HG03558 (cell line): ENCODE data around the gene BEX4.
"Not testable (repeated sequence)": the region's sequence is repeated elsewhere in the genome, so short reads cannot be mapped to it uniquely, and the experiment has no call there.

Experiments
- ATAC-seq: cut with Tn5 transposase; IDR thresholded peaks from one replicate; pipeline ENCODE4 v1.9.1; 2021; ENCODE audit warnings: moderate number of reproducible peaks; ENCODE audit not compliant: unreplicated experiment; ENCODE audit errors: extremely low read depth

BEX4 gene, protein sequence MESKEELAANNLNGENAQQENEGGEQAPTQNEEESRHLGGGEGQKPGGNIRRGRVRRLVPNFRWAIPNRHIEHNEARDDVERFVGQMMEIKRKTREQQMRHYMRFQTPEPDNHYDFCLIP

DNA sequence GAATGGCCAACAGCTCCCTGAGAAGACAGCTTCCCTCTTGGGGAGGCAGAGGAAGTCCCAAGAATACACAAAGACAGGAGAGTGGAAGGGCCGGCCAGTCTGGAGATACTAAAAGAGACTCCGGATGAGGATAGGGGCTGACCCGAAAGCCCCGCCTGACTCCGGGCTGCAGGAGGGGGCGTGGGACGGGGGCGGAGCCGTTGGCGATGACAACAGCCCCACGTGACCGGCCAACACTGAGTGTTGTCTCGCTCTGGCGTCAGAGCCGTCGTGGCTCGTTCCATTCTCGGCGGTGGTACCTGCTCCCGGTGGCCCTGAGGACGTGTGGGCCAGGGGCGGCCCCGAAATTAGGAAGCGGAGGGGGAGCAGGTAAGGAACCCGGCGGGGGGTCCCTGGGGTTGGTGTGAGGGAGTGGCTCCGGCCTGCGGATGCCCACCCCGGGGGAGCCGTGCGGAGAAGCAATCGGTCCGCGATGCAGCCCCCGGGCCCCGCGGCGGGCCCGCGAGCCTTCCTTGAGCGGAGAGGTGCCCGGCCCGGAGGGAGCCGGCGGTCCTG, at the start of gene BEX4:
BEX4 (plus strand) TSS at position 239 of the 555 bp plus-strand sequence. CDS start 1,046 bp downstream, outside the sequence.
- peak; percentile 71 for ATAC-seq

DNA sequence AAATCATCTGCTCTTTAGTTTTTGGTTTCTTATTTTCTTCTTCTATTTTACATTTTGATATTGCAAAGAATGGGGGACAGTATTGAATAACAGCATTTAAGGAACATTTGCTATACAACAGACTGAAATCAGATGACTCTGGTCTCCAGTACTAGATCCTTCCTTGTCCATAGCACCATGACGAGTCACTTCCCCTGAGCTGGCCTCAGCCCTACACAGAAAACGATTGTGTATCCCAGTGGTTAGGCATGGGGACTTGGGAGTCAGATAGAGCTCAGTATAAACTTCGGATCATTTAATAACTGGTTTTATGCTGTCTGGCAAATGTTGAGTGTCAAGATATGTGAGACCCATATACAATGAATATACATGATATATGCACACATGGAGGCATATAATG, 44.7 kb upstream of the BEX4 start:
- no peak for ATAC-seq

DNA sequence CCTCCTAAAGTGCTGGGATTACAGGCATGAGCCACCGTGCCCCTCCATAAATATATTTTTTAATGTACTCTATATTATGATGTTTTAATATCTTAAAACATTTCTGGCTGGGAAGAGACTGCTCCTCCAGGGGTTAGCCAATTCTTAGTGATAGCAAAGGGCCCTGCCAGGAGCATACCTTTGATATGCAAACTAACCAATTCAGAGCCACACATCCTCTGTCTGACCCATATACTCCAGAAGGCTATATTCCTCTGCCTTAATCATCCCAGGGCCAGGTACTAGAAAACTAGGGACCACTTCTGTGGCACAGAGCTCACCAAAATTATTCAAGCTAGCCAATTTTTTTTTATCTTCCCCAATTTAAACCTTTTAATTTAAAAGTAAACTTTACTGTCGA, 43.6 kb upstream of the BEX4 start:
- ATAC-seq = no peak

DNA sequence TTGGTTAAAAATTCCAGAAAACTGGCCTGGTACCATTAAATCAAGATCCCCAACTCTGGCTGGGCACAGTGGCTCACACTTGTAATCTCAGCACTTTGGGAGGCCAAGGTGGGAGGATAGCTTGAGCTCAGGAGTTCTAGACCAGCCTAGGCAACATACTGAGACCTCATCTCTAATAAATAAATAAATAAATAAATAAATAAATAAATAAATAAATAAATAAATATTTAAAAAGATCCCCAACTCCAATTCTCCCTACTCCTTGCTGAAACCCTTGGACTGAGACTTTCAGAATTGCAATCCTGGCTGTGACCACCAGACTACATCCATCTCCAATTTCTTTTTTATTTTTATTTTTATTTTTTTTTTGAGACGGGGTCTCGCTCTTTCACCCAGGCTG, 39.7 kb upstream of the BEX4 start:
- not testable (repeated sequence) for ATAC-seq

DNA sequence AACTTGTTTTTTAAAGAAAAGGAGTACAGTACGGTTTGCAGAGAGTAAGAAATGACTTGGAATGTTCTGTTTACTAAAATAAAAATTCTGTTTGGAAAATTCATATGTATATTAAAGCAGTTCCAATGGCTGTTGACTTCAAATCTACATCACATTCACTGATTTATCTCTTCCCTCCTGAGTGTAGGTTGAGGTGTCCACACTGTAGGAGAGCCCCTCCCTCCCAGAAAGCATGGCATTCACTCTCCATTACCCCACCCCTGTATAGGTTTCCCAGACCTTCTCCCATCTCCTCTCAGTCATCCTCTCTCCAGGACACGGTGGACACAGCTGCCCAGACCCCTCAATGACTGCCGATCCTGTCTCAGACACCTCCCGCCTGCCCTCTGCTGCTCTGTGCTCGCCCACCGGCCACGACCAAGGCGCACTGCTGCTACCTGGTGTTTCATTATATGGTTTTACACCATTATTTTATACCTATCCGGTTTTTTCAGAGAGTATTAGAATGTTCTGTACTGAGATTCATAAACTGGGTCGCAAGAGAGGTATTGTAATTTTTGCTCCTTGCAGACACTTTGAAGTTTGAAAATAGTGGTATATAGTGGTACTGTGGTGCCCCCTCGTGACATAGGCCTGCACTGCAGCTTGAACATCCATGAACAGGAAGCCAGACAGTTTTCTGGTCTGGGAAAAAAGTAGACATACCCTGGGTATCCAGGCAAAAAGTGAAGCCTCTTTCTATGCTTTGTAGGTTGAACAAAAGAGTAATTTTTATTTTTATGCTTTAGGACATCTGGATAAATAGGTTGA, 38.8 kb upstream of the BEX4 start:
- ATAC-seq = peak; percentile 55

DNA sequence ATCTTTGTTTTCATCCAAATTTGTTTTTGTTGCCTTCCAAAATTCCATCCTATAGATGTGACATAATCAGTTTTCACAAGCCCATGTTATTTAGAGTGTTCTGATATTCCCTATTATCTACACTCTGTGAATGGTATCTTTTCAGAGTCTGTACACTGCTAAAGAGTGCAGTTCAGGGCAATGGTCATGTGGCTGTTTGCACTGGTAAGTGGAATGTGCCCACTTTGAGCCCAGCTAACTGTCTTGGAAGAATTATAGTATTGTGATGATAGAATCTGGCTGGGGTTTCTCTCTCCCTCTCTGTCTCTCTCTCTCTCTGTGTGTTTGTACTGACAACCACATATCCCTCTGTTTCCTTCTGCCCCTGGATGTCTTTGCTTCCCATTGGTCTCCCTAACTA, 37.4 kb upstream of the BEX4 start:
- ATAC-seq = no peak

DNA sequence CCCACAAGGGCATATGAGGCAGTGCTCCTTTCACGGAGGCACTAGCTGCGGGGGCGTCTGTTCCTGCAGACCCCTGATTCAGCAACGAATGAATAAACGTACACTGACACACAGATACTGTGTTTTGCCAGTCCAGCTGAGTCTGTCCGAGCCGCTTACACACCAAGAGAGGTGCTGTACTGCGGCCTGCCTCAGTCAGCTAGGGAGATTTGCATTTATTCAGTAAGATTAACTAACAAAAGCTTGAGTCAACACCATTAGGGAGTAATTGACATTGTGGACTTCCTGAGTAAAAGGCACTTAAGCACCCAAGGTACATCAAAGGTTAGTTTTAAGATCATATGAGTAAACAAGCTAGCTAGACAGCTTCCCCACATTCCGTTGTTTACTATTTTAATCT, 31.0 kb upstream of the BEX4 start:
- no peak for ATAC-seq

DNA sequence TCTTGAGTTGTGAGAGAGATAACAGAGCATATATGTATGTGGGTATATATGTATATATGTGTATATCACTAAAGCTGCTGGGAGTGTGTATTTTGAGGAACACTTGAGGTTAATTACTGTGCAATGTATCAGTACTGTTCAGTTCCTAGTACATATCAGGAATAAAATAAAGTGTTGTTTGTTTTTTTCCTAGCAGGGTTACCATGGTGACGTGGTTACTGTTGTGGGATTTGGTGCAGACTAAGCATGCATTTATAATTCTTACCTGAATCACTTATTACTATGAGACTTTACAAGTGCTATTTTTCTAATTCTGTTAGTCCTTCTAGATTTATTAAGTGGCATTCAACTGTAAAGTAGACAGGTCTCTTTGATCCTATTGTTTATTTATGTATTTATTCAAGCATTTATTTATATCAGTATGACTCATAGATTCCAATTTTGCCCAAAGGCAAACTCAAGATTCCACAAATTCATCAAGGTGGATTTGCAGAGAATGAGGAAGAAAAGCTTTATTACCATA, 26.9 kb upstream of the BEX4 start:
- no peak for ATAC-seq

DNA sequence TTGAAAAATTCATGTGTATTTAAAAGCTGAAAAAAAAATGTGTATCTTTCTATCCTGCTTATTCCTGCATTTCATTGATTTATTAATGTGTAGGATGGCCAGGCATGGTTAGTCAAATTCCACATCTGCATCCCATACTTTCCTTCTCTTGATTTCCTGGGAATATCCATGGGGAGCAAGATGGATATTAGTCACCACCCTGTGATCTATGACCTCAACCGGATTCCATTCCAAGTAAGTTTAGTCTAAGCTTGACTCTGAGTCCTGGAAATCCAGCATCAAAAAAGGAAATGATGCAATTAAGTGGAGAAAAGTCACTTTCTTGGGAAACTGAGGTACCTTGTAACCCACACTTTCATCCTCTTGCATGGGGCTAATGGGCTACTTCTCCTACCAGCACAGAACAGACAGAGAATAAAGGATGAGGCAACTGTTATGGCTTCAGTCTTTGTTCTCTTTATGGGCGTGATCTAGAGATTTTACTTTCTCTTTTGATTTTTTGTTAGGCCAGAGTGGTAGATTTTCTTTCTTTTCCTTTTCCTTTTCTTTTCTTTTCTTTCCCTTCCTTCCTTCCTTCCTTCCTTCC, 17.1 kb upstream of the BEX4 start:
- ATAC-seq = no peak

DNA sequence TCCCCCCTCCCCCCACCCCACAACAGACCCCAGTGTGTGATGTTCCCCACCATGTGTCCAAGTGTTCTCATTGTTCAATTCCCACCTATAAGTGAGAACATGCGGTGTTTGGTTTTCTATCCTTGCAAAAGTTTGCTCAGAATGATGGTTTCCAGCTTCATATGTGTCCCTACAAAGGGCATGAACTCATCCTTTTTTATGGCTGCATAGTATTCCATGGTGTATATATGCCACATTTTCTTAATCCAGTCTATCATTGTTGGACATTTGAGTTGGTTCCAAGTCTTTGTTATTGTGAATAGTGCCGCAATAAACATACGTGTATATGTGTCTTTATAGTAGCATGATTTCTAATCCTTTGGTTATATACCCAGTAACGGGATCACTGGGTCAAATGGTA, 16.2 kb upstream of the BEX4 start:
- ATAC-seq = not testable (repeated sequence)

DNA sequence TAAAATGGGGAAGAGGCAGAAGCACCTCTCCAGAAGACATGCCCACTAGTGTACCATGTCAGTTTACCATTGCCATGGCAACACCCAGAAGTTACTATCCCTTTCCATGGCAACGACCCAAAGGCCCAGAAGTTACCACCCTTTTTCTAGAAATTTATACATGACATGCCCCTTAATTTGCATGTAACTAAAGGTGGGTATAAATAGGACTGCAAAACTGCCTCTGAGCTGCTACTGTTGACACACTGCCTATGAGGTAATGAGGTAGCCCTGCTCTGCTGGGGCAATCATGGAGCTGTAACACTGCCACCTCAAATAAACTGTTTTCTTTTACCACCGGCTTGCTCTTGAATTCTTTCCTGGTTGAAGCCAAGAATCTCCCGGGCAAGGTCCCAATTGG, 13.9 kb upstream of the BEX4 start:
- ATAC-seq = no peak

DNA sequence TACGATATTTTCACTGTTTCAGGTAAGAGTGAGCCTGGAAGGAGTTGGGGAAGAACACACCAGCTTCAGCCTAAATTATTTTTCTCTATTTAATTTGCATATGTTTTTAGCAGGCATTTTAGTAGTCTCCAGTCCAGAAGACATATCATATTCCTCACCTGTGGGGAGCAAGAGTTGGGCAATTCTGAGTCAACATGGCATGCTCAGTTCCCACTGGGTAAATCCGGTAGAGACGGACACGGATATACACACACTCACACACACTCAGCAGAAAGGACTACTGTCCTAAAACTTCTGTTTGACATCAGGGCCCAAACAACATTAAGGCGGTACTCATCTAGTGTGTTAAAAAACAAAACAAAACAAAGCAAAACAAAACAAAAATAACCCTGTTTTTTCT, 4.9 kb upstream of the BEX4 start:
- ATAC-seq = no peak

DNA sequence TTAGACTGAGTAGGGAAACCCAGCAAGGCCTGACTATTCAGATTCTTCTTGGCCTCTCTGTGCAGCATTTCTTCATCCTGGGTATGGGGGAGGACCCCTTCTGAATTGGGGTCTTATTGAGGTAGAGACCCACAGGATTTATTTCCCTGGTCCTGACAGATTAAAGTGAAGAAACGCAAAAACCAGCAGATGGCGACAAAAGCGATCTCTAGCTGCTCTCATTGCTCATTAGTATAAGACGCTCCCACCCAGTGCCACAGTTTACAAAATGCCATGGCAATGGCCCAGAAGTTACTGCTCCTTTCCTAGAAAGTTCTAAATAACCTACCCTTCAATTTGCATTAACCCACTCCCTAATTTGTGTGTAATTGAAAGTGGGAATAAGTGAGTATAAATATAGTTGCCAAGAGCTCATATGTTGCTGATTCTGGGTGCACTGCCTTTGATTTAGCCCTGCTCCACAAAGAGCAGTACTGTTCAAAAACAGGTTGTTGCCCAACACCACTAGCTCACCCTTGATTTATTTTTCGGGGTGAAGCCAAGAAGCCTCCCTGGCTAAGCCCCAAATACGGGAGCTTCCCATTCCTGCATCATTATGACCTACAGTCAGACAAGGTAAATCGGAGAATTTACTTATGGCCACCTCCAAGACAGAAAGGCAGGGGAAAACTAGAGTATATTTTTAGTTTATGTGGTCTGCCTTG, 3.7 kb upstream of the BEX4 start:
- no peak for ATAC-seq

DNA sequence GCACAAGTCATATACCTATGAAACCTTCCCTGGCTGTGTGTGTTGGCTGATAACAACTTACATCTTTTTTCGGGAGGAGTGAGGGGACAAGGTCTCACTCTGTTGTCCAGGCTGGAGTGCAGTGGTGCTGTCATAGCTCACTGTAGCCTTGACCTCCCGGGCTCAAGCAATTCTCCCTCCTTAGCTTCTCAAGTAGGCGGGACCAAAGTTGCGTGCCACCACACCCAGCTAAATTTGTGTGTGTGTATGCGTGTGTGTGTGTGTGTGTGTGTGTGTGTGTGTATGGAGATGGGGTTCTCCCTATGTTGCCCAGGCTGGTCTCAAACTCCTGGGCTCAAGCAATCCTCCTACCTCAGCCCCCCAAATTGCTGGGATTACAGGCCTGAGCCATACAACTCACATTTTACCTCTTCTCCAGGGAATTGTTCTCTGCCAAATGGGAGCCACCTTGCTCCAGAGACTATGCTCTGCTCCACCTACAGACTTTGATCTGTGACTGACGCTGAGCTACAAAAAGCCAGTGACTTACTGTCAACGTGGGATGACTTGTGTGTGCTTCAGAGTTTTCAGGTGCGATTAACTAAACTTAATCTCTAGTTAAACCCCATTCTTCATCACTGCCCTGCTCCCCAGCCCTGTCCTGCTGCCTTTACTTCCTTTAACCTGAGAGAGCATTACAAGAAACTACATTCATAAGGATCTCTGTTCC, 2.0 kb upstream of the BEX4 start:
- no peak for ATAC-seq

DNA sequence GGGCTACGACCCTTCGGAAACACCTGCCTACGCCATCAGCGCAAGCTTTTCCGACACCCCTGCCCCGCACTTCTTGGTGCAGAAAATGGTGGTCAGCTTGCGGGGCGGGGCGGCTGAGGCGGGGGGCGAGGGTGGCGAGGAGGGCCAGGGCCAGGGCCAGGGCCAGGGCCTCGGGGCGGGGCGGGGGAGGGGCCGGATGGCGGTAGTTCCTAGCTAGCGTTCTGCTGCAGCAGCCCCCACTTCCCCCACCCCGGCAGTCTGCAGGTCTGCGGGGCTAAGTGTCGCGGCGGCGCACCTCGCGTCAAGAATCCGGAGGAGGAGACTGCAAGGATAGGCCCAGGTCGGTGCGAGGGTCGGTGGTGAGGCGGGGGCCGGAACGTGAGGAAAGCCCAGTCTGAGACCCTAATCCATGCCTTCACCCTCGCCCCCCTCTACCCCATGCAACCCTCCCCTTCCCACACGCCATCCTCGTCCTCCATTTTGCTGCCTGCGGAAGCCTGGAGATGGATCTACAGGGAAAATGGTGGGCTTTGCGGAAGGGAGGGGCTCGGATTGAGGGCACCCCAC, 600 bp downstream of the BEX4 start:
- no peak for ATAC-seq

DNA sequence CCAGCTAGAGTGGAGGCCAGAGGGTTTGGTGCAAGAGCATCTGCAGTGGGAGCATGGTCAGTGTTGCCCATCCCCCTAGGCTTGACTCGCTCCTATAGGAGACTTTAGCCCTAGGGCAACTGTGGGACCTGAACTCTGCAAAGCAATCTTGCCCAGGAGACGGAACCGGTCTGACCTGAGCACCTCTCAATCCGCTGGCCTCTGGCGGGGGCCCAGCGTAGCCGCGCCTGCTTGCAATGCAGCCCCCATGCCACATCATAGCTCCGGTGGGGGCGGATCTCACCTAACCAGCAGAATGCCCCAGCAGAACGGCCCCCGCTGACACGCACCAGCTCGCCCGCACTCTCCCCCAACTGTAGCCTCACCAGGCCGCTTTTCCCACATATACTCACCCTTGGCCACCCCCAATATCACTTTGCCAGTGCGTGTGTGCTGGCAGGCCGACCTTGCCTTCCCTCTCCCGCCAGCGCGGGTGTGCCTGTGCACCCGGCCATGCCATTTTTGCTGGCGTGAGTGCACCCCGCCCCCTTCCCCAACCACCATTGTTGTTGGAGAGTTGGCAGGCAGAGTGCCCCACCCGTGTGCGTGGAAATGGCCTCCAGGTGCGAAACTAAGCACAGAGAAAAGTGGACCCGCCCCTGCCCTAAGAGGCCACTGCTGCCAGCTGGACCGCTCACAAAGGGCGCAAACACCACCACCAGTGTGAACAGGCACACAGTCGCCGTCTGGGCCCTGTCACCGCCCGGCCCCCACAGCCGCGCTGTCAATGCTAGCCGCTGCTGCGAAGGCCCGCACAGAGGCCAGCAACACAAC, 5.8 kb downstream of the BEX4 start:
- ATAC-seq = no peak

DNA sequence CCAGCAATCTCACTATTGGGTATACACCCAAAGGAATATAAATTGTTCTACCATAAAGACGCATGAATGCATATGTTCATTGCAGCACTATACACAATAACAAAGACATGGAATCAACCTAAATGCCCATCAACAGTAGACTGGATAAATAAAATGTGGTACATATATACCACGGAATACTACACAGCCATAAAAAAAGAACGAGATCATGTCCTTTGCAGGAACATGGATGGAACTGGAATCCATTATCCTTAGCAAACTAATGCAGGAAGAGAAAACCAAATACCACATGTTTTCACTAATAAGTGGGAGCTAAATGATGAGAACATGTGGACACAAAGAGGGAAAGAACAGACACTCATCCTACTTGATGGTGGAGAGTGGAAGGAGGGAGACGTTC, 11.0 kb downstream of the BEX4 start:
- not testable (repeated sequence) for ATAC-seq

DNA sequence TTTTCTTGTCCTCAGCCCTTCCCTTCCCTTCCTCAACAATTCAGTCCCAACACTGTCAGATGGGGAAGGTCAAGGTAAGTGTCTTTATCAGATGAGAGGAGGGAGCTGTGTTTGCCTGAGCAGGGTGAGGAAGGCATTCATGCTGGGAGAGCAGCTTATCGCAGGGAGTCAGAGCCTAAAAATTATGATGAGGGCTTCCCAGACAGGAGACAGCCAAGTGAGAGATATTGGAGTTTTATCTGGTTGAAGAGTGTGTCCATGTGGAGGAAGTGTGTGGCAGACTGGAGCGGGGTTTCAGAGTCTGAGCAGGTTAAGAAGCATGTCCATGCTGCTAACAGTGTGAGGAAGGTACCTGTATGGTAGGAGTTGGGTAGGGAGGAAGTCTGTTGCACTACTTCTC, 18.4 kb downstream of the BEX4 start:
- no peak for ATAC-seq

DNA sequence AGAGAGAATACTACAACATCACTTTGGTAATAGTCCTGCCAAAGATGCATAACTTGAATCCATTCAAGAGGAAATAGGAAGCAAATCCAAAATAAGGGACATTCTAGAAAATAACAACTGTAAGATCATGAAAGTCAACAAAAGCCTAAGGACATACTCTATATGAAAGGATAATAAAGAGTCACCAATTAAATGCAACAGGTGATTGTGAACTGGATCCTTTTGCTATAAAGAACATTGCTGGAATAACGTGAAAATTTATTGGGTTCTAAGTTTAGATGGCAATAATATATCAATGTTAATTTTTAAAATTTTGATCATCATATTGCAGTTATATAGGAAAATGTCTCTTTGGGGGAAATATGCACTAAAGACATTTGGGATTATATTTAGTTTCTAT, 20.0 kb downstream of the BEX4 start:
- ATAC-seq = no peak
